ENCODE data around the gene COL24A1. TPM values are rescaled to one million over a fixed set of nuclear protein-coding genes. Genes with fewer than 3 reads are reported as not detected.

Gene COL24A1
- total RNA-seq (2014; rRNA removed; shearing (Covaris generic); ENCODE audit: low replicate concordance), result not detected in 2 replicates

DNA sequence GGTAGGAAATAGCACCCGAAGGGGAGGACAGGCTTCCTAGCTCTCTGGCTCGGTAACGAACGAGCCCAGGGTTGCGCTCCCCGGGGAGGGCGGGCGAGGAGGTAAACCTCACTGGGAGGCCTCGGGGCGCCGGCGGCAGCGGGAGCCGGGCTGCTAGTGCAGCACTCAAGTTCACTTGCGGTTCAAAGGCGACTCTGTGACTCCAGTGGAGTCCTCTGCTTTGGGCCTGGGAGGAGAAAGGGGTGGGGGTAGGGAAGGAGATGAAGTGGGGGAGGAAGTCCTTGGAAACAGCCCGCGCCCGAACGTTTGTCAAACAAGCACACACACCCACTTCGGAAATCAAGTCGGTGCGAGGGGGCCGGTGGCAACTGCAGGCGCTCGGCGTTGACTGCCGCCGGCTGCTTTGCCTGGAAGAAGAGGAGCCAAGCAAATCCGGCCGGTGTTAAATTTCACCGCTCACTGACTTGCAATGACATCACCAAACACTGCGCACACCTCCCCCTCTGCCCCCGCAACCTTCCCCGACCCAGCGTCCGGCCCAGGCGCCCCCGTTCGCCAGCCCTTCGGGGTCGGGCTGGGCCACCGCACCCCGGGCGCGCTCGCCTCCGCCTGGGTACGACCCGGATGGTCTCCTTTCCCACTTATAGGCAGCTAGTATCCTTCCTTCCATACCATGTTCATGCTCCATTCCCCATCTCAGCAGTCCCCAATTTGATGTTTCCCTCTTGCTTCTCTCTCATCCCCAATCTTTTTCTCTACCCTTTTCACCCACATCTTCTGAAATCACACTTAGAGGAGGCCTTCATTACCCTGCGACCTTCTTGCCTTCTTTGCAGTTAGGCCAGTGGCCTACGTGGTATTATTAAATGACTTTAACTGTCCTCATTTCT is at the start of gene COL24A1:
COL24A1 (minus strand) TSS at position 207 of the 890 bp plus-strand sequence. CDS start 376 bp downstream, outside the sequence.
- Histone ChIP-seq H3K9me3 (no peaks in the 10 kb centered on the region), H3K27me3 (no peaks in the 10 kb centered on the region), H3K36me3 (no peaks in the 10 kb centered on the region), H3K4me3 (peak within 1 kb of the TSS; percentile 12; the same call in 1 of the 2 replicates)
- no peak for DNase-seq

DNA sequence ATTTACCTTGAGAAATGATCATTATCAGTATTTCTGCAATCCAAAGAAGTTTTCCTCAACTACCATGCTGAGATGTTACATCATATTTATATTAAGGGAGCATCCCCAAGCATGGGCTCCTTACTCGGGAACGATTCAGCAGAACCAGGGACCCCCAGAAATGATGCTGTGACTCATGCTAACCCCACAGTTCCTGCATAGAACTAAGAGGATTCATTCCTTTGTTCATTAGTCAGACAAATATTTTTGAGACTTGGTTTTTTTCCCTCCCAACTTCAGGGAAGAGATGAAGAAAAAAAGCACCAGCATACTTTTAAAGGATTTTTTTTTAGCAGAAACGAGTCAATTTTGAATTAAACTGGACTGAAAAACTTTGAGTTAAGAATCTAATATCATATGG is 49.2 kb upstream of the COL24A1 start:
- H3K4me3 ChIP-seq, result no peak overlapping the region
- H3K36me3 ChIP-seq, result no peaks in the 10 kb centered on the region
- peaks cover 4% of the 10 kb centered on the region; the same call in 1 of the 2 replicates for H3K9me3 ChIP-seq
- H3K27me3 ChIP-seq, result no peaks in the 10 kb centered on the region
- no peak for DNase-seq

DNA sequence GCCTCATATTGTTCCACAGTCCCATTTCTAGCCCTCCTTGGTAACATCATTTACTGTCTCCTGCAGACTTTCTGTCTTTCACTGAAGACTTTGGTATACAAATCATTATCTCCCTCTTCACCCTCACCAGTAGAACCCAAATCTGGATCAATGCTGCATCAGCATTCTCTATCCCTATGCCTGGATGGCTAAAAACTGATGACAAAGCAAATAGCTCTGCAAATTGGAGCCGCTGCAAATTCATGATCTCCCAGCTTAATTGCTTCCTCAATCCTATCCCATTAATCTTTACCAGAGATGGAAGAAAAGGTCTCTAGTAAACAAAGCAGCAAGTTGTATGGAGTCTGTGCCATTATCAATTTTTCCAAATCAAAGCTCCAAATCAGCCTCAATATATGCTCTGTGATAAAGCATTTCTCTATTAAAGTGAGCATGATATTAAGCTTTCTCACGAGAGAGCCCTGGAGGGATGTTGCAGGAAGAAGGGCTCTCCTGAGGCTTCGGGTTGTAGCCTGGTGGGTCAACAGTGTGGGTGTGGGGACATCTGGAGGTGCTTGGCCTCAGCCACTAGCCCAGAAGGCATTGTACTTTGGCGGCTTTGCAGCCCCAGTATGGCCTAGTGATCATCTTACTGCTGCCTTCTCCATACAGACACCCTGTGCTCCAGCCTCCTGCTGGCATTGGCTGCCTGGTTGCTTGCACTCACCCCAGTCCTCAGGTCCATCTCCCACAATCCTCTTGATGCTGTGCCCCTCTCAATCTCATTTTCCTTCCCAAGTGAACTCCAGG is 46.2 kb upstream of the COL24A1 start:
- Histone ChIP-seq H3K4me3 (no peak overlapping the region), H3K36me3 (no peaks in the 10 kb centered on the region)
- DNase-seq, result no peak

DNA sequence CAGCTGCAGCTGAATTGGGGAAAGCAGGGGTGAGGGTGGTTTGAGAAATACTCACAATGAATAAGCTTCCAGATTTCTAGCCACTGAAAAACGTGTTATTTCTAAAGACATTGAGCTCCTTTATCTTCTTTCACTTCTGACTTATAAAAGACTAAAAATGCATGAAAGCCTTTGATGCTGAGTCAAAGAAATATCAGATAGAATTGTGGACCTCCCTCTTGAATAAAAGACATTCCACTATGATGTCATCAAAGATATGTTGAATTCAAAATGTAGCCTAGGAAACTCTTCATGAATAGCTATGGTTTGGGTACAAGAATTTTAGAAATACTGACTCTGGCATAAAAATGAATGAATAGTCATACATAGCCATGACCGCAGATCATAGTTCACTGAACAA is 44.7 kb upstream of the COL24A1 start:
- no peak for DNase-seq
- Histone ChIP-seq H3K4me3 (no peak overlapping the region), H3K27me3 (peaks cover 2% of the 10 kb centered on the region; the same call in 1 of the 2 replicates), H3K9me3 (no peaks in the 10 kb centered on the region), H3K36me3 (no peaks in the 10 kb centered on the region)

More for the DNA sequence above, 46.2 kb upstream of the COL24A1 start:
- Histone ChIP-seq H3K27me3 (0 out of 2 replicates have a peak, but pooled peaks cover 2% of the 10 kb centered on the region), H3K9me3 (peaks cover 4% of the 10 kb centered on the region; the same call in 1 of the 2 replicates)

DNA sequence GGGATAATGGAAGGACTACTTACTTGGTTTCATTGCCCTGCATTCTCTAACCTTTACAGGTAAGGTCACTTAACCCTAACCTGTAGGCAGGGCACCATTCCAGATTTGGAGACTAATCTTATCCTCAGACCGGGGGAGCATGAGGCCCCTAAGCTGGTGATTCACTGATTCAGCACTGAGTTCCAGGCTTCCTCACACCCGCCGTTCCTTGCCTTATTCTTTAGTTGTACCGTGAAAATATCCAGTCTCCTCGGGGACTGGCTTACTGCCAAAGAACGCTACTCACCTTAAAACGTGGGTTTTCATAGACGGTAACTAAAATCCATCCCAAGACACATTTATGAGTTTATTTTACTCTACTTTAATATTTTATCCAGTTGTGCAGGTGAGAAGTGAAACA is 44.3 kb upstream of the COL24A1 start:
- DNase-seq, result no peak
- H3K4me3 ChIP-seq, result no peak overlapping the region
- H3K9me3 ChIP-seq, result no peaks in the 10 kb centered on the region
- no peaks in the 10 kb centered on the region for H3K36me3 ChIP-seq
- peaks cover 2% of the 10 kb centered on the region; the same call in 1 of the 2 replicates for H3K27me3 ChIP-seq

DNA sequence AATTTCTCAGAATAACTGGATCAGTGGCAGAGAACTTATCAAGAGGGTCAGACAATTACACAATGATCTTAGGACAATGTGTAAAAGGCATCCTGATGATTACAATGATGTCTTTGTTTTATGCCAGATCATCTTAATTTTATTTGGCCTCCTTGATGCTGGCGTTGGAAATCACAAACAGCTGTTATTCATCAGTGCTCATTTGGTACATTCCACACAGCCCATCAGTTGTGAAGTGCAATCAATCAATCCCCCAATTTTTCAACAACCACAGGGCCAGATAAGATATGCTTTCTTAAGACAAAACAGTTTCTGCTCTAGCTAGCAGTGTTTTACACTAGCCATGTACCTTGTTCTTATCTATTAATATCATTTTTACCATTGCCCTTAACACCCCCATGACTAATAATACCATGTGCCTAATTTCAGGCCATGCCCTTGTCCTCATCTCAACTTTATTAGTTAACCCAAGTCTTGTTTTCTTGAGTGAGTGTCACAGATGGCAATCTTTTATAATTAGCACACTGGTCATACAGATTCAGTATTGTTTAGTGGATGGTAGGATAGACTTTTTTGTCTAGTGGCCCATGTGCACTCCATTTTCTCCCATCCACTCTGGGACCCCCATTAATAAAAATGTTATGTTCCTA is 40.8 kb upstream of the COL24A1 start:
- H3K36me3 ChIP-seq, result no peaks in the 10 kb centered on the region
- peaks cover 2% of the 10 kb centered on the region; the same call in 1 of the 2 replicates for H3K27me3 ChIP-seq
- no peak for DNase-seq
- no peaks in the 10 kb centered on the region for H3K9me3 ChIP-seq
- H3K4me3 ChIP-seq, result no peak overlapping the region

DNA sequence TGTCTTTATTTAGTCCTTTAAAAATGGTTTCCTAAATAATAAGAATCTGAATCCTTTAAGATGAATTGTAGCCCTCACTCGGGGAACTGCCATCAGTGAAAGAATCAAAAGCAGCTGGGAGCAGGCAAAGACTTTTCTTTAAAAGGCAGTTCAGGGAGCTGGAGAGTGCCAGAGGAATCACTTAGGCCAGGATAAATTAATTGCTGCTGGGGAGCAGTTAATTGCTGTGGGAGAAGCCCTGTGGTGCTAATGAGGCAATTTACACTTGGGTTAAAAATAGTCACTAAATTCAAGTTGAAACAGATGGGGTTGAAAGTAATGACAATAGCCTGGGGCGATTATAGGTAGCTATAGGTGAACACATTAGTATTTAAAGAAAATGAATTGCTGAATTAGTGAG is 38.7 kb upstream of the COL24A1 start:
- no peak for DNase-seq
- Histone ChIP-seq H3K4me3 (no peak overlapping the region), H3K36me3 (no peaks in the 10 kb centered on the region), H3K27me3 (peaks cover 2% of the 10 kb centered on the region; the same call in 1 of the 2 replicates), H3K9me3 (no peaks in the 10 kb centered on the region)

DNA sequence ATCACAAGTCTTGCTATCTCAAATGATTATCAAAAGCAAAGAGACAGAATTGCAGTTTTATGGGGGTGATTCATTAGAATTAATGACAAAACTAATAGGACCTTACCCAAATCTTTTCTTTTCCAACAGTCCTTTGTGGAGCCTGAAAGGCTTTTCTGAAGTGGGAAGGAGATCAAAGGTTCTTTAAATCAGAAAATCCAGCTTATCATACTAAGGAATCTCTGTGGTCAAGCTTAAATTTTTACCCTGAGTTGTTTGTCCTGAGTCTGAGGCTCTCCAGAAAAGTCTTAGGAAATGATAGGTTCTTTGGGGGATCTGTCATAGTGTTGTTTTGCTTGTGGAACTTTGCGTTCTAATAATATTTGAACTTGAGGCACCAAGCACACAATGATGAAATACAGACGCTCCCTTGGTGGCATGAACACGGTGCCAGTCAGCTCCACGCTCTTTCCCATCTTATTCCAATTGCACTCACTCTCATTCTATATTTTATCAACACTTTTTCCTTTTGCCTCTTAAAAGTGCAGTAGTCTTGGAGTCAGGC is 38.0 kb upstream of the COL24A1 start:
- DNase-seq, result no peak
- no peak overlapping the region for H3K4me3 ChIP-seq
- no peaks in the 10 kb centered on the region for H3K9me3 ChIP-seq
- no peaks in the 10 kb centered on the region for H3K36me3 ChIP-seq
- H3K27me3 ChIP-seq, result peaks cover 2% of the 10 kb centered on the region; the same call in 1 of the 2 replicates

DNA sequence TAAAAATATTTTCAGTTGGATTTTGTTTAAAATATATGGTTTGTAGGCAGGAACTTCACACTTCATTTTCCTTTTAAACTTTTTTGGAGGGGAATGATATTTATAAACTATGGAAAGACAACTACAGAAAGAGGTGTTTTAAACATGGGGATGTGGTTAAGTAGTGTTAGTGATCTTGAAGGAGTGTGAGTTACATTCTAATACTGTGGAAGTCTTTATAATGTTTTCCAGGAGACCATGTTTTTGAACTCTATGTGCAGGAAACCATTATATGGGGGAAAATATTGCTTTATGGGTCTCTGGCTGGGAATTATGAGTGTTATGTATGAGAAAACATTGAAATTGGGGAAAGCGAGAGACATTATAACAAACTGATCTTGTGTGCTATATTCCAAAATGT is 35.8 kb upstream of the COL24A1 start:
- Histone ChIP-seq H3K27me3 (no peaks in the 10 kb centered on the region; the same call in 1 of the 2 replicates), H3K9me3 (no peaks in the 10 kb centered on the region), H3K4me3 (no peak overlapping the region), H3K36me3 (no peaks in the 10 kb centered on the region)
- no peak for DNase-seq

DNA sequence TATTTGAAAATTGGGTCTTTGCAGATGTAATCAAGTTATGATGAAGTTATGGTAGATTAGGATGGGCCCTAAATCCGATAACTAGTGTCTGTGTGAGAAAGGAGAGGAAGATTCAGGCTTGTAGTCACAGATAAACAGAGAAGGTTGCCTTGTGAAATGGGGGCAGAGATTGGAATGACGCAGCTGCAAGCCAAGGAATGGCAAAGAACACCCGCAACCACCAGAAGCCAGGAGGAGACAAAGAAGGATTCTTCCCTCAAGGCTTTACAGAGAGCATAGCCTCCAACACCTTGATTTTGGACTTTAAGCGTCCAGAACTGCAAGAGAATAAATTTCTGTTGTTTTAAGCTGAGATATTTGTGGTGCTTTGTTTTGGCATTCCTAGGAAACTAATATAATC is 35.4 kb upstream of the COL24A1 start:
- DNase-seq, result no peak
- H3K27me3 ChIP-seq, result no peaks in the 10 kb centered on the region; the same call in 1 of the 2 replicates
- H3K4me3 ChIP-seq, result no peak overlapping the region
- H3K36me3 ChIP-seq, result no peaks in the 10 kb centered on the region
- no peaks in the 10 kb centered on the region for H3K9me3 ChIP-seq

DNA sequence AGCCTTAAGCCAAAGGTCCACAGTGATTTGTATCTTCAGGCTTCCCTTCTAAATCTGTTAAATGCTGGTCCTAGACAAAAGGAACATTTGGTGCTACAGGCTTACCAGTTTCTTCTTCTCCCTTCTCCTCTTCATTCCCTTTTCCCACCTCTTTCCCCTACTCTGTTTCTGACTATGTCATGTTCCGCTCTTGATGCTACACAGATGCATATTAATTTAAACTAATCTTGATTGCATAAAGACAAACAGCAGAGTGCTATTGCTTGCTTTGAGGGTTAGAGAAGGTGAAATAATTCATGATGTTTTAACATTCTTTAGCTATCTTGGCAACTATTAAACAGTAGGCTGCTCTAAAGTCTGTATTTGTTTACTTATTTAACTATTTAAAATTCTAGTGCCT is 34.3 kb upstream of the COL24A1 start:
- DNase-seq, result no peak
- no peaks in the 10 kb centered on the region for H3K36me3 ChIP-seq
- H3K9me3 ChIP-seq, result no peaks in the 10 kb centered on the region
- H3K27me3 ChIP-seq, result no peaks in the 10 kb centered on the region
- H3K4me3 ChIP-seq, result no peak overlapping the region

DNA sequence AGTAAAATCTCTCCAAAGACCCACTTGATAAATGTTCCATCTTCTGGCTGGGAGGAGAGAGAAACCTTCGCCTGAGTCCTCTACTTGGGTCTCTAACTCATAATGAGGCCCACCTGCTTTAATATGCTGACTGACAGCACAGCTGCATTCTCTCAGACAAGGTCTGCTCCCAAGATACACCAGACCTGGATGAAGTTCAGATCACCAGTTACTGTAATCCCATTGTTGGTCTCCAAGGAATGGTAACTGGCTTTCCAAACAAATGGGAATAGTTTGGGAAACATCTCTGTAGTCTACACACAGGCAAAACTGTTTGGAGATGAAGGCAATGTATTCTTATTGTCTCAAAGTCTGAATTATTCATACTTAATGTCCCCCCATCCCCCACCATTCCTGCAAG is 27.9 kb upstream of the COL24A1 start:
- Histone ChIP-seq H3K9me3 (no peaks in the 10 kb centered on the region), H3K27me3 (no peaks in the 10 kb centered on the region)

DNA sequence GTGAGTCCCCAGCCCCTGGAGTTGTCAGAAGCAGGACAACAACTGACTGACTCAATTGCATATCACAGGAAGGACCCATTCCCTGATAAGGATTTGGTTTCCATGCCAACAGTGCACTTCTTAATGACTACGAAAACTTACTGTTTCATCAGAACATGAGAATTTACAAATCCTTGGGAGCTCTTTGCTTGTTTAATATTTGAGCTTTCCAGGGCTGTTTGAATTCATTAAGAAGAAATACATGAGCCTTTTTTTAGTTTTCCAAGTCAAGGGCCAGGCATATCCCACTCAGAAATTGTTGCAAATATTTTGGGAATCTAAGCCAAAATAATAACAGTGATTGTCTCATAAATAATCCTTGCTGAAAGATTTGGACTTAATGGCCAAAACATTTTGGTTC is 27.2 kb upstream of the COL24A1 start:
- no peaks in the 10 kb centered on the region for H3K36me3 ChIP-seq
- no peaks in the 10 kb centered on the region for H3K27me3 ChIP-seq
- H3K9me3 ChIP-seq, result no peaks in the 10 kb centered on the region
- H3K4me3 ChIP-seq, result no peak overlapping the region
- no peak for DNase-seq

More for the DNA sequence above, 27.9 kb upstream of the COL24A1 start:
- H3K4me3 ChIP-seq, result no peak overlapping the region
- no peak for DNase-seq
- H3K36me3 ChIP-seq, result no peaks in the 10 kb centered on the region

DNA sequence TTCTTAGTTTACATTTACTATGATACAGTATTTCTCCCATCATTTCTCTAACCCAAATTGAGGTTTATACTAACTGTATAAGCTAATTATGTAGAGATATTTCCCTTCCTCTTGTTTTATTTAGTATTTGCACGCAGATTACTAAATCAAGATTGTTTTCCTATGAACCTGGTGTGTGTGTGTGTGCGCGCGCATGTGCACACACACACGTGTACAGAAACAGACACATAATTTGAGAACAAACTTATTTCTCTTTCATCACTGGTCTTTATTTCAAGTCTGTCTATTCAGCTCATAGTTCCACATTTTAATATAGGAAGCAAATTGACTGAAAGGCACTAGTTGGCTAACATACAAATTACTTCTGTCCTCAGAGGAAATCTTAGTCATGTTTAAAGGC is 19.7 kb upstream of the COL24A1 start:
- no peaks in the 10 kb centered on the region for H3K9me3 ChIP-seq

DNA sequence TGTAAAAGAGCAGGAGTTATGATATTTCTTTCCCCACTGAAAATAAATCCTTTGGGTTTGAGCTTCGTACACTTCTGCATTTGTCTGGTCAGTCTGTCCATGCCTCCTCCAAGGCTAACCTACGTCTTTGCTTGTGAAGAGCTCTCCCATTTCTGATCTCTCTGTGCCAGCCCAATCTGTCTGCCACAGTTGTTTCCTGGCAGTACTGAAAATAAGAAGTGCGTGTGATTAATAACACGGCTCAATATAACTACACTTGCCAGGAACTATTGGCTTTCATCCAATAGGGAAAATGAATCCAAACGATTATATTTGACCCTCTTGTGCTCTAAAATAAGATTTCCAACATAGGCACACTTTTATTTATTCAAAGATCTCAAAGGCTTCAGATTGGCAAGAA is 19.2 kb upstream of the COL24A1 start:
- no peaks in the 10 kb centered on the region for H3K36me3 ChIP-seq
- peaks cover 4% of the 10 kb centered on the region for H3K27me3 ChIP-seq
- DNase-seq, result no peak
- no peaks in the 10 kb centered on the region for H3K9me3 ChIP-seq
- no peak overlapping the region for H3K4me3 ChIP-seq

More for the DNA sequence above, 19.7 kb upstream of the COL24A1 start:
- no peak for DNase-seq
- Histone ChIP-seq H3K4me3 (no peak overlapping the region), H3K36me3 (no peaks in the 10 kb centered on the region), H3K27me3 (peaks cover 4% of the 10 kb centered on the region)

DNA sequence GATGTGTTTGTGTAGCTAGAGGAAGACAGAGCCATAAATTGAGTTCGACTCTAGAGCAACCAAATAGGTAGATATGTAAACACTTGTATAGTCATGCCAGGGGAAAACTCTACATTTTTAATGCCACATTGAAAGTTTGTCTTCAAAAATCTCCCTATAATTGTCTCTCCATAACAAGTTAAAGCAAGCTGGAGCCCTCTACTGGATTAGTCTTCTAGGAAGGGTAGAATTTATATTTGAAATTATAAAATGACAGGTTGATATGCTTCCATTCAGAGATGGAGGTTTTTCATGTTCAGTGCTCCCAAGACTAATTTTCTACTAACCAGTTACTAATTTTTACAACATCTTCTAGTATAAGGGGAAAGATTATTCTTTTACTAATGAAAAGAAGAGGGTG is 13.1 kb upstream of the COL24A1 start:
- no peak for DNase-seq
- Histone ChIP-seq H3K36me3 (no peaks in the 10 kb centered on the region), H3K27me3 (no peaks in the 10 kb centered on the region), H3K9me3 (no peaks in the 10 kb centered on the region), H3K4me3 (no peak overlapping the region)
